Measurements from ENCODE around the gene PCCA. TPM values are rescaled to one million over a fixed set of nuclear protein-coding genes. Genes with fewer than 3 reads are reported as not detected.

PCCA gene
- total RNA-seq, 3 donors from 2014 or later = 55.7 to 98.6 (median 70.5) TPM

DNA sequence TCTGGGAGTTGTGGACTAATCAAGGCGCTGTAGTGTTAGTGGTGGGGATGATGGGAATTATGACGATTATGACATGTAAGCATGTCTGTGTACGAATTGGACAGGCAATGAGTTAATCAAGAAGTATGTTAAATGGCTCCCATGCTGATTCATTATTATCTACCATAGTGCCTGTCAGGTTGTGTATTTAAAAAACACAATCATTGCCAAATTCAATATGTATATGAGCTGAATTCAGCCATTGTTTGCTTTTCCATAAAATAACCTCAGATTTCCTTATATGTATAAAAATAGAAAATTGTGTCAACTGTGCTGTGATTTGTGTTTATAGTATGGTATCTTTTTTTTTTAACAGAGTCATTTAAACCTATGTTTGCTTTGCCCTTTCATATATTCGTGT, 37.1 kb downstream of the PCCA start:
- Histone ChIP-seq H3K4me1 (ENCODE audit: low read depth) (no peaks in the 10 kb centered on the region), H3K9me3 (peaks cover 11% of the 10 kb centered on the region), H3K4me3 (no peak overlapping the region), H3K36me3 (ENCODE audit: low read depth) (no peaks in the 10 kb centered on the region)
- intact Hi-C loops (cut with DNase I, micrococcal nuclease) = no loop called here
- TF ChIP-seq CTCF (IDR thresholded peaks at IDR 0.05) = no peak
- peak; percentile 75 for ATAC-seq
- no peak for DNase-seq

DNA sequence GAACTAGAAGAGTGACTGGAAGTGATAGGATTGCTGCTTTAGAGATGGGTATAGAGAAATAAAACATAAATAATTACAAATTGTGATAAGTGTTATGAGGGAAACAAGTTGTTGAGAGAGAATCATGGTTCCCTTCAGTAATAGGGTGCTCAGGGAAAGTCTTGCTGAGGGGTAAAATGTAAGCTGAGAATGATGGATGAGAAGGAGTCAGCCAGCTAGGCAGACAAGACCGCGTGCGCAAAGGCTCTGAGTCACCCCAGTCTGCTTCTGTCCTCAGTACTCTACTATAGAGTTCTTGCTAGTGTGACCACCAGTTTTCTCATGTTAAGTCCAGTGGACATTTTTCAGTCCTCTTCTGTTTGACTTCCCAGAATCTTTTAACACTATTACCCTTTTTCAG, 39.5 kb downstream of the PCCA start:
- DNase-seq (no peak), ATAC-seq (peak; percentile 23)
- Histone ChIP-seq H3K9me3 (no peaks in the 10 kb centered on the region), H3K4me3 (no peak overlapping the region), H3K4me1 (ENCODE audit: low read depth) (no peaks in the 10 kb centered on the region), H3K36me3 (ENCODE audit: low read depth) (no peaks in the 10 kb centered on the region)
- intact Hi-C loops (cut with DNase I, micrococcal nuclease) = no loop called here
- no peak for TF ChIP-seq CTCF (IDR thresholded peaks at IDR 0.05)

GRCh38 chr13:100128838-100129237, 39.9 kb downstream of the PCCA start:
- DNase-seq (no peak), ATAC-seq (peak; percentile 63)
- H3K36me3 ChIP-seq (ENCODE audit: low read depth) = no peaks in the 10 kb centered on the region
- intact Hi-C loops (cut with DNase I, micrococcal nuclease) = no loop called here
- no peak for TF ChIP-seq CTCF (IDR thresholded peaks at IDR 0.05)
- H3K9me3 ChIP-seq = no peaks in the 10 kb centered on the region
- no peaks in the 10 kb centered on the region for H3K4me1 ChIP-seq (ENCODE audit: low read depth)
- H3K4me3 ChIP-seq = no peak overlapping the region

DNA sequence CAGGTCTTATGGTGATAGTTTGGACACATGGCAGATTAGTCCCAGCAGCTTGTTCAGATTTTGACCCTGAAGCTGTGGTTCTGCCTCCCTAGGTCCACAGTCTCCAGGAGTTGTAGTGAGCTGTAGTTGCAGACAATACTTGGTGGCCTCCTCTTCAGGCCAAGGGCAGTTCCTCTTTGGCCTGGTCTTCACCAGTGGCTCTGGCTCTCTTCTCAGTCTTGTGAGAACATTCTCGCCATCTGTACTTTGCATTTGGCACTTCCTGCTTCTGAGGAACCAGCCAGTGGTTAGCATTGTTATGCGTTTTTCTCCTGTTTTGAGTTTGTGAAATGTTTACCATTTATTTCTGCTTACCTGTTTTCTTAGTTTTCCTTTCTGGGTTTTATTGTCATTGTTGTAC, 40.7 kb downstream of the PCCA start:
- H3K4me1 ChIP-seq (ENCODE audit: low read depth) = no peaks in the 10 kb centered on the region
- intact Hi-C loops (cut with DNase I, micrococcal nuclease) = no loop called here
- H3K9me3 ChIP-seq = no peaks in the 10 kb centered on the region
- ATAC-seq (peak; percentile 46), DNase-seq (no peak)
- TF ChIP-seq CTCF (IDR thresholded peaks at IDR 0.05) = no peak
- no peak overlapping the region for H3K4me3 ChIP-seq
- no peaks in the 10 kb centered on the region for H3K36me3 ChIP-seq (ENCODE audit: low read depth)

DNA sequence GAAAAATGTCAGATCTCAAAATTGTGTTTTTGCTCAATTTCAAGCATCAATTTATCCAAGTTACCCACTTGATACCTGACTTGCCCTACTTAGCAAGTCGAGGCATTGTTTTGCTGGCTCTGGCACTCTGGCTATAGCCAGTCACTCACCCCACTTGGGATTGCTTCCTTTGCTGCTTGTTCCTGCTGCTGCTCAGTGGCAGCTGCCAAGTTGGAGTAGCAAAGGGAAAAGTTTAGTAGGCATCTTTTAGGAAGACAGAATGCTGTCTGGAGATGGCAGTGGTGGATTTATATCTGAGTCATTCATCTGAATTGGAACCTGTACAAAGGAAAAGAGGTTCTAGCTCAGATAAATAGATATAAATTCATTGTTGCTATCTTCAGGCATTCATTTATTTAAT, 41.2 kb downstream of the PCCA start:
- ATAC-seq = no peak

More for the DNA sequence above, 41.2 kb downstream of the PCCA start:
- Histone ChIP-seq H3K9me3 (no peaks in the 10 kb centered on the region), H3K4me1 (ENCODE audit: low read depth) (no peaks in the 10 kb centered on the region), H3K4me3 (no peak overlapping the region), H3K36me3 (ENCODE audit: low read depth) (no peaks in the 10 kb centered on the region)
- no peak for DNase-seq
- intact Hi-C loops (cut with DNase I, micrococcal nuclease) = no loop called here
- no peak for TF ChIP-seq CTCF (IDR thresholded peaks at IDR 0.05)

Measured in mucosa of descending colon (tissue), 3 donors.